IPS-15b (cell line): ENCODE results near the gene ELAPOR1.

ENCODE experiments used
- H3K27me3 ChIP-seq: one replicate; pipeline ENCODE4 v1.6.1; 2013; ENCODE audit warnings: low read length; ENCODE audit not compliant: control insufficient read depth, insufficient read depth
- H3K36me3 ChIP-seq: one replicate; pipeline ENCODE4 v1.6.1; 2013; ENCODE audit warnings: low read length; ENCODE audit not compliant: control insufficient read depth, insufficient read depth
- H3K4me1 ChIP-seq: one replicate; pipeline ENCODE4 v1.6.1; 2013; ENCODE audit warnings: mild to moderate bottlenecking, low read length; ENCODE audit not compliant: control insufficient read depth, insufficient read depth
- H3K4me3 ChIP-seq: one replicate; pipeline ENCODE4 v1.5.1; 2013; ENCODE audit warnings: low read depth, low read length
- H3K9ac ChIP-seq: one replicate; pipeline ENCODE4 v1.6.1; 2013; ENCODE audit warnings: low read depth, mild to moderate bottlenecking, low read length
- H3K9me3 ChIP-seq: one replicate; pipeline ENCODE4 v1.6.1; 2013; ENCODE audit warnings: mild to moderate bottlenecking, low read length; ENCODE audit not compliant: control insufficient read depth, insufficient read depth

Gene ELAPOR1

DNA sequence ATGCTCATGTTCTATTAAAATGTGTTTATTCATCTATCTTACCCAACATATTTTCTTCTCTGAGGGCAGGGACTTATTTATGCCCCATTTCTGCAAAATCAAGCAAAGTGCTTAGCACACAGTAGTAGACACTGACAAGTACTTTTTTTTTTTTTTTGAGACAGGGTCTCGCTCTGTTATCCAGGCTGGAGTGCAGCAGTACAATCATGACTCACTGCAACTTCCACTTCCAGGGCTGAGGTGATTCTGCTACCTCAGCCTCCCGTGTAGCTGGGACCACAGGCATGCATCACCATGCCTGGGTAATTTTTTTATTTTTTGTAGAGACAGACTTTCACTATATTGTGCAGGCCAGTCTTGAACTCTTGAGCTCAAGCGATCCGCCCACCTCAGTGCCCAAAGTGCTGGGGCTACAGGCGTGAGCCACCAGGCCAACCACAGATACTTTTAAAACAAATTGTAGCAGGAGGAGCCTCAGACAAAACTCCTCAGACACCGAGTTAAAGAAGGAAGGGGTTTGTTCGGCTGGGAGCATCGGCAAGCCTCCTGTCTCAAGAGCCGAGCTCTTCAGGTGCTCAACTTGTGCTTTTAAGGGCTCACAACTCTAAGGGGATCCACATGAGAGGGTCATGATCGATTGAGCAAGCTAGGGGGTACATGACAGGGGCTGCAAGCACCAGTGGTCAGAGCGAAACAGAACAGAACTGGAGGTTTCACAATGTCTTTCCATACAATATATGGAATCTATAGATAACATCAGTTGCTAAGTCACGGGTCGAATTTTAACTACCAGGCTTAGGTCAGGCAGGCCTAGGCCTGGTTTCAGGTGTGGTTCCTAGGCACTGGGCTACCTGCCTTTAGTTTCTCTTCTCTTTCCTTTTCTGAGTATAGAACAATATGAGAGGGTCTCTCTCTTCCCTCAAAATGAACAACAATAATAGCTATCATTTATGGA is 29.1 kb upstream of the ELAPOR1 start:
- peaks cover 8% of the 10 kb centered on the region for H3K4me1 ChIP-seq
- no peaks in the 10 kb centered on the region for H3K36me3 ChIP-seq
- H3K9me3 ChIP-seq: no peaks in the 10 kb centered on the region
- no peak overlapping the region for H3K9ac ChIP-seq
- H3K27me3 ChIP-seq: no peaks in the 10 kb centered on the region
- no peak overlapping the region for H3K4me3 ChIP-seq

DNA sequence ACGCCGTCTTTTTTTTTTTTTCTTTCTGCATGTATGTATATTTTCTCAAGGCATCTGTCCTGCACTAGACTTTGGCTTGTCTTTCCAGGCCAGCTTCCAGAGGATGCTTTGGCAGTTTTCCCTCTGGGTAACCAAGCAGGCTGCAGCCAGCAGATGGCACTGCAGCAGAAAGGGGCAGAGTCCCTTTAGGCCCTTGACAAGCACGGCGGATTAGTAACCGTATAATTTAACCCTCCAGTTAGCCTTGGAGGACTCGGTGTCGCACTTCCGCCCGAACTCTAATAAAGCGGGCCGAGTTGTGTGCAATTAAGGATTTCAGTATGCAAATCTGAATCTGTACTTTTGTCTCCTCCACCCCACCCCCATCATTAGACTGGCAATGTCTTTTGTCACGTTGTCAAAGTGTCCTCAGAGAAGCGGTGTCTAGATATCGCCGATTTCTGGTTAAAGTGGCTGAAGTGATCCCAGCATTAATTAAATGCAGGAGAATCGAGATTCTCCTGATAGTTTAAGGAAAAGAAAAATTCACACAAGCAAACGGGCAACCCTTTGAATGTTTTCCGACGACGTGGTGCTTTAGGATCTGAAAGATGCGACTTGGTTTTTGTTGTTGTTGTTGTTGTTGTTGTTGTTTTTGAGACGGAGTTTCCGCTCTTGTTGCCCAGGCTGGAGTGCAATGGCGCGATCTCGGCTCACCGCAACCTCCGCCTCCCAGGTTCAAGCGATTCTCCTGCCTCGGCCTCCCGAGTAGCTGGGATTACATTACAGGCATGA is 24.5 kb upstream of the ELAPOR1 start:
- H3K9ac ChIP-seq: no peak overlapping the region
- H3K4me1 ChIP-seq: peaks cover 5% of the 10 kb centered on the region
- H3K27me3 ChIP-seq: no peaks in the 10 kb centered on the region
- H3K9me3 ChIP-seq: no peaks in the 10 kb centered on the region
- H3K36me3 ChIP-seq: peaks cover 4% of the 10 kb centered on the region
- peak overlapping the region; percentile 77 for H3K4me3 ChIP-seq

DNA sequence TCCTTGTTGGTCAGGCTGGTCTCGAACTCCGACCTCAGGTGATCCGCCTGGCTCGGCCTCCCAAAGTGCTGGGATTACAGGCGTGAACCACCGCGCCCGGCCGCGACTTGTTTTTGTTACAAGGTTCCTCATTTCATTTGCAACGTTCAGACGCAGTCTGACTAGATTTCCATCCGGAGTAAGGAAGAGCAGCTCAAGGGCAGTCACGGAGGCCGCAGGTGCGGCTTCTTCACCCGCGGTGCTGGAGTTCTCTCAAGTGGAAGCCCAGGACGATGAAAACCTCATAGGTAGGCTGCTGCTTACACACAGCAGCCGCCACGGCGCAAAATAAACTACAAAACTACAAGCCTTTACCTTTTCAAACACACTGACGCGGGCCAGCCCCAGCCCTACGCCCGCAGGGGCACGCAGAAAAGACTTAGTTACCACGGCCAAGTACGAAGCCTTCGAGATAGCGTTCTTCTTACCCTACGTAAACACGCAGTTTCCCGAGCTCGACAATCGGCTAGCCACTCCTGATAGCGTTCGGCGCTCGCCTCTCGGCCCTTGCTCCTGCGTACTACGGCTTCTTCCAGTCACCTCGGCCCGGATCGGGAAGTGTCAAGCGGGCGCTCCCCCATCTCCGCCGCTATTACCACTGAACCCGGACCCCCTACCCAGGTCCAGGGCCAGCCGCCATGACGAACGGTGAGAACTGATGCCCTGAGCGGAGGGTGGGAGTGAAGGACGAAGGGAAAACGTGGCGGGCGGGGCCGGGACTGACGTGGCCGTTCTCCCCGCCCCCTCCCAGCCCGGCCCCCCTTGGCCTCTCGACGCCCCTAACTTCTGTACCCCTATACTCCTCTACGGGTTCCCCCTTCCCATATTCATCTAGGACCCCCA is 23.5 kb upstream of the ELAPOR1 start, which contains the start of gene TMEM167B:
TSS of gene TMEM167B (plus strand) at position 569 of the 882 bp plus-strand sequence. CDS start at position 678, 109 bp downstream.
- Histone ChIP-seq H3K9me3 (no peaks in the 10 kb centered on the region), H3K36me3 (peaks cover 4% of the 10 kb centered on the region), H3K9ac (peak within 1 kb of the TSS; percentile 92), H3K4me1 (peaks cover 5% of the 10 kb centered on the region), H3K4me3 (peak within 1 kb of the TSS; percentile 77), H3K27me3 (no peaks in the 10 kb centered on the region)

DNA sequence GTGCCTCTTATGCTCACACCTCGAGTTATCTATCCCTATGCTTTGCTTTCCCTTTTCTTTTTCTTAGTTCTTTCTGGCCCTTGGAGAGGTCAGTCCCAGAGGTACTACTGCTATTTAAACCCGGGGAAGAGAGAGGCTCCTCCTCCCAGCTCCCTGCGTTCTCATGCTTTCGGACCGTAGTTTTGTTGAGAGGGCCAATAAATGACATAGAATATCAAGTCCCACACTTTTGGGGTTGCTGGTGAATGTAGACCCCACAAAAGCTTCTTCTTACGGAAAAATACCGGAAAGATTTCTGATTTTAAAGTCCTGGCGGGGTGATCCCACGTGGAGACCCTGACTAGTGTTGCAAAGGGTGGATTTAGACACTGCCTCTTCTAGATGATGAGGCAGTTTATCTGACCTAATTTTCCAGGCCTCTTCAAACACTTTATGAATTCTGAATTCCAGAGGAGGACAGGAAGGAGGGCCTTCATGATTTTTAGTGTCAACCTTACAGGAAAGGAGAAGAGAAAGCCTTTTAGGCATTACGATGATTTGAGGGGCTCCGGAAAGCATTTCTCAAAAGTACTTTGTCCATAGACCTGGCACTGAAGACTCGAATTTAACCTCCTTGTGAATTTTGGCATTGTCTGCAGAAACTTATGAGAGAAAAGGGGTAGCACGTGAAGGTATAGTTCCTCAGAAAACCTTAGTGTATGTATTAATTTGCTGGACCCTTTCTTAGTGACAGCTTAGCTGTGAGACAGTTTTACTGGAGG is 22.7 kb upstream of the ELAPOR1 start:
- peaks cover 4% of the 10 kb centered on the region for H3K36me3 ChIP-seq
- peak overlapping the region; percentile 92 for H3K9ac ChIP-seq
- no peaks in the 10 kb centered on the region for H3K9me3 ChIP-seq
- peaks cover 5% of the 10 kb centered on the region for H3K4me1 ChIP-seq
- peak overlapping the region; percentile 77 for H3K4me3 ChIP-seq
- no peaks in the 10 kb centered on the region for H3K27me3 ChIP-seq

DNA sequence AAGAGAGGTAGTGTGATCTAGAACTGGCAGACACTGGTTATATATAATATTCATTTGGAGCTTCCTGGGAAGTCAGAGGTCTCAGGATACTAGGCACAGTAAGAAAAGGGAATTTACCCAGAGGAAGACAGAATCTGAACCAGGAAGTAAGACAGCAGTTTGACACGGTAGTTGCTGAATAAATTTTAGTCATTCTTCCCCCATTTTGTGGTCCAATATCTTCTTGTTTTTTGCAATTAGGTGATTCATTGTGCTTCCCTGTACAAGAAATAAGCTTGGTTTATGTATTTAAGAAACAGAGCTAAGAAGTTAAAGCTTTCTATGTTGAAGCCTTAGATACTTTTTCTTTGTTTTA is 22.1 kb upstream of the ELAPOR1 start:
- no peaks in the 10 kb centered on the region for H3K9me3 ChIP-seq
- H3K27me3 ChIP-seq: no peaks in the 10 kb centered on the region
- H3K4me1 ChIP-seq: peaks cover 5% of the 10 kb centered on the region
- no peak overlapping the region for H3K9ac ChIP-seq
- H3K36me3 ChIP-seq: peaks cover 4% of the 10 kb centered on the region
- peak overlapping the region; percentile 77 for H3K4me3 ChIP-seq

DNA sequence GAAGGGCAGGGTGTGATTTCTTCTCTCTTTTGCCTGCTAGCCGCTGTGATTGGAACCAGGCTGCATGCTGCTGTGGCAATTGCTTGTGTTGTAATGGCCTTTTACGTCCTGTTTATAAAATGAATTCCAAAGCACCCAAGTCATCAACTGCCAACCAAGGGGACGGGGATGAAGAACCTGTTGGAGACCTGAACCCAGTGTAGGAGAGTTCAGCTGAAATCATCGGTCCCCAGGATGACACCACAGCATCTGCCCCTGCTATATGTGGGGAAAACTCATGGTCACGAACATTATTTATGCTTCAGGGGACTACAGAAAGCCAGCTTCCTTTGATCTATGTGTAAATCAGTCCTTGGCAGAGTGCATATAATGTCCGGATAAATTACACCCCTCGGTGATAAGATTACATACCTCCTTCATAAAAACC is 19.5 kb upstream of the ELAPOR1 start:
- Histone ChIP-seq H3K27me3 (no peaks in the 10 kb centered on the region), H3K36me3 (peaks cover 4% of the 10 kb centered on the region), H3K4me3 (no peak overlapping the region), H3K9ac (no peak overlapping the region), H3K9me3 (no peaks in the 10 kb centered on the region), H3K4me1 (peaks cover 5% of the 10 kb centered on the region)

DNA sequence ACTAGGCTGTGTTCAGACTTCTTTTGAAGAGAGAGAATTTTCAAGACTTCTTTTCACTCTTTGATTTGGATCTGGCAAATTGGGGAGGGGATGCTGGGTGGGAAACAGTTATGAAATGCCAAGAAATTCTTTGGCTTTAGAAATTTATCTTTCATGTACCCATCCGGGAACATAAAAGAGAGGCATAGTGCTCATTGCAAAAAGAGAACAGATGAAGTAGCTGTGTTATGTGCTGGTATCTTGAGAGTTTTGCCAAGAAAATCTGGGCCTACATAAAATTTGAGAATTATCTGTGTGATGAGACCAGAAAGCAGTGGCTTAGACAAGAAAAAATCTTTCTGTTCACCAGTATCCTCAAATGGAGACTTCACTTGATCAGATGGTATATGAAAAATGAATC is 19.0 kb upstream of the ELAPOR1 start:
- Histone ChIP-seq H3K4me1 (peaks cover 5% of the 10 kb centered on the region), H3K4me3 (no peak overlapping the region), H3K9me3 (no peaks in the 10 kb centered on the region), H3K27me3 (no peaks in the 10 kb centered on the region), H3K36me3 (peaks cover 4% of the 10 kb centered on the region), H3K9ac (no peak overlapping the region)

DNA sequence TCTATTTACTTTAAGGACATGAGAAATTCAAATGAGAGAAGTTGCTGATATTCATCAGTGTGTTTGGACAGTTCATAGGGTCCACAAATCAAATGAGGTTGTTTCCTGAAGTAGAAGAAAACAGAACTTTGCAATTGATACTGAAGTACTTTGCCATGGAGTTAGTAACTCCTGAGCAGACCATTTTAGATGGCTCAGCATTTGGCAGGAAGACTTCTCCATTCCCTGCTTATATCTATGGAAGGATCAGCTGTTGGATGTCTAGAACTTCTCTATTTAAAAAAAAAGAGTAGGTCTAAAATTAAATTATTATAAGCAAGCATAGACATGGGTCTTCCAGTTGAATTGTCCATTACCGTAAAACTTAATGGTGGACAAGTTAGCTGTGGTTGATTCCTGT is 18.3 kb upstream of the ELAPOR1 start:
- Histone ChIP-seq H3K36me3 (peaks cover 4% of the 10 kb centered on the region), H3K9ac (no peak overlapping the region)

DNA sequence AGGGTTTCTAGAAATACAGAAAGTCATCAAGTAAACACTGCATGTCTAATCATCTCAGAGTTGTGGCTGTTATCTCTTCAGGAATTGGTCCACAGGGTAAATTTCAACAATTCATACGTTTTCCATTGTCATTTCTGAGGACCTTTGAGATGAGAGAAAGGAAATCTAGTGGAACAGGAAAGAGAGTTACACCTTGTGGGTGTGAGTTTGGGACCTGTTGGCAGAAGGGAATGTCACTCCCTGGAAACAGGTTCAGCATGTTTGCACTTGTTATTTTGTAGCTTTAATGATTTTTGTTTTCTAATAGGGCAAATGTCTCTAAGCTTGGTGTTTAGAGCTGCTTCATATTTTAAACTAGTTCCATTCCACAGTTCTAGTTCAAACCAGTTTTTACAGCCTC is 17.8 kb upstream of the ELAPOR1 start:
- H3K27me3 ChIP-seq: no peaks in the 10 kb centered on the region
- H3K4me1 ChIP-seq: peaks cover 5% of the 10 kb centered on the region
- H3K9me3 ChIP-seq: no peaks in the 10 kb centered on the region
- no peak overlapping the region for H3K4me3 ChIP-seq
- no peak overlapping the region for H3K9ac ChIP-seq
- H3K36me3 ChIP-seq: peaks cover 4% of the 10 kb centered on the region

More for the DNA sequence above, 18.3 kb upstream of the ELAPOR1 start:
- no peaks in the 10 kb centered on the region for H3K9me3 ChIP-seq
- H3K4me1 ChIP-seq: peaks cover 5% of the 10 kb centered on the region
- no peak overlapping the region for H3K4me3 ChIP-seq
- H3K27me3 ChIP-seq: no peaks in the 10 kb centered on the region

DNA sequence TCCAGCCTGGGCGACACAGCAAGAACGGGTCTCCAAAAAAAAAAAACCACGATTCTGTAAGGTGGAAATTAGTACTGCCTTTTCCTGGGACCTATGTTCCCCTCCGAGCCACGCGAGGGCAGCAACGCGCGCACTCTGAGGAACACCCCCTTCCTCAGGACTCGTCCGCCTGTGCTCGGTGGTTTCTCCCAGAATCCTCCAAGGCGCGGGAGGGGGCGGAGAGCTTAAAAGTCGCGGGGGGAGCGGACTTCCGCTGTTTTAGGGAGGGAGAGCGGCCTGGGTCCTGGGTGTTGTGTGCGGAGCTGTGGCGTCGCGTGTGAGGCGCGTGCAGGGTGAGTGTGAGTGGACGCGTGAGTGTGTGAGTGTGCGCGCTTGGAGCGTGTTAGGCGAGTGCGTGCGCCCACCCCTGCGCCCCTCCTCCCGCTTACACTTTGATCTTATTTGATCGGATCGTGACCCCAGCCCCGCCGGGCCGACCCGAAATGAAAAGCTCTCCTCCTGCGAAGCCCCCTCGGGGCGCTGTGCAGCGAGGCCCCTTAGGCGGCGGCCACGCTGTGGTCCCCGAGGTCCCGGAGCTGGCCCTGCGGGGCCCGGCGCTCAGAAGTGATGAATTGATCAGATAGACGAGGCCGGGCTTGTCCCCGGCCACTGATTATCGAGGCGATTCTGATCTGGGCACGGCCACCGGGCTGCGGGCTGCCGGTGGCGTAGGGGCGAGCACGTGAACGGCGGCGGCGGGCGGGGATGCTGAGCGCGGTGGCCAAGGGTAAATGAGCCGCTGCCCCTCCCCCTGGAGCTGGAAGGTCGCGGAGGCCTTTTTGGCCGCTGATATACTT is 13.8 kb upstream of the ELAPOR1 start:
- no peaks in the 10 kb centered on the region for H3K9me3 ChIP-seq
- H3K36me3 ChIP-seq: no peaks in the 10 kb centered on the region
- H3K4me3 ChIP-seq: peak overlapping the region; percentile 88
- H3K4me1 ChIP-seq: no peaks in the 10 kb centered on the region
- no peaks in the 10 kb centered on the region for H3K27me3 ChIP-seq
- H3K9ac ChIP-seq: peak overlapping the region; percentile 97
